ENCODE data around the gene DUSP19. TPM values are rescaled to one million over a fixed set of nuclear protein-coding genes. Genes with fewer than 3 reads are reported as not detected.
A peak's percentile ranks its signal among the peaks of the same experiment; 100 is the strongest.
"Not testable (repeated sequence)": the region's sequence is repeated elsewhere in the genome, so short reads cannot be mapped to it uniquely, and the experiment has no call there.

DUSP19 gene
- total RNA-seq, 1 donor from 2014 or later: 0.58 TPM

DNA sequence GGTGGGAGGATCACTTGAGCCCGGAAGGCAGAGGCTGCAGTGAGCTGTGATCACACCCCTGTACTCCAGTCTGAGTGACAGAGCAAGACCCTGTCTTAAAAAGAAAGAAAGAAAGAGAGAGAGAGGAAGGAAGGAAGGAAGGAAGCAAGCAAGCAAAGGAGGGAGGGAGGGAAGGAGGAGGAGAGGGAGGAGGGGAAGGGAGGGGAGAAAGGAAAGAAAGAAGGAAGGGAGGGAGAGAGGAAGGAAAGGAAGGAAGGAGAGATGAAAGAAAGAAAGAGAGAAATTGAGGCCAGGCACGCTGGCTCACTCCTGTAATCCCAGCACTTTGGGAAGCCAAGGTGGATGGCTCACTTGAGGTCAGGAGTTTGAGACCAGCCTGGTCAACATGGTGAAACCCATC is 37.9 kb upstream of the DUSP19 start:
- TF ChIP-seq CTCF (IDR thresholded peaks at IDR 0.05; ENCODE audit: insufficient read depth, low read length, poor library complexity, severe bottlenecking): no peak
- Histone ChIP-seq H3K4me3 (ENCODE audit: low read depth, low read length) (no peak overlapping the region), H3K27me3 (ENCODE audit: control insufficient read depth, insufficient read depth, low read length) (no peaks in the 10 kb centered on the region), H3K36me3 (ENCODE audit: control insufficient read depth, insufficient read depth, low read length) (no peaks in the 10 kb centered on the region)
- DNase-seq (ENCODE audit: low read depth): no peak

GRCh38 chr2:183043580-183043979 is 35.0 kb upstream of the DUSP19 start:
- not testable (repeated sequence) for H3K36me3 ChIP-seq (ENCODE audit: control insufficient read depth, insufficient read depth, low read length); DNase-seq (ENCODE audit: low read depth); H3K27me3 ChIP-seq (ENCODE audit: control insufficient read depth, insufficient read depth, low read length); H3K4me3 ChIP-seq (ENCODE audit: low read depth, low read length)

DNA sequence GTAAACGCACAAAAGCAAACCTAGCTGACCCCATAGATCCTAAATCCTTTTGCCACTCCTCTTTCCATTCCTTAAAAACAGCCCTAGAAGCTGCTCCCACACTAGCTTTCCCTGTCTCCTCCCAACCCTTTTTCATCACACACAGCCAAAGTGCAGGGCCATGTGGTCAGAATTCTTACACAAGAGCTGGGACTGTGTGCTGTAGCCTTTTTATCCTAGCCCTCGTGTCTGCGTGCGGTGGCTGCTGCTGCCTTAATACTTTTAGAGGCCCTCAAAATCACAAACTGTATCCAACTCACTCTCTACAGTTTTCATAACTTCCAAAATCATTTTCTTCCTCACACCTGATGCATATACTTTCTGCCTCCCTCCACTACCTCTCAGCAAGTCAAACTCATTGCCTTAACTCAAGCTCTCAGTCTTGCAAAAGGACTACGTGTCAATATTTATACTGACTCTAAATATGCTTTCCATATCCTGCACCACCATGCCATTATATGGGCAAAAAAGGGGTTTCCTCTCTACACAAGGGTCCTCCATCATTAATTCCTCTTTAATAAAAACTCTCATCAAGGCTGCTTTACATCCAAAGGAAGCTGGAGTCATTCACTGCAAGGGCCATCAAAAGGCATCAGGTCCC is 30.9 kb upstream of the DUSP19 start:
- DNase-seq (ENCODE audit: low read depth); H3K4me3 ChIP-seq (ENCODE audit: low read depth, low read length); H3K27me3 ChIP-seq (ENCODE audit: control insufficient read depth, insufficient read depth, low read length); H3K36me3 ChIP-seq (ENCODE audit: control insufficient read depth, insufficient read depth, low read length): not testable (repeated sequence)

DNA sequence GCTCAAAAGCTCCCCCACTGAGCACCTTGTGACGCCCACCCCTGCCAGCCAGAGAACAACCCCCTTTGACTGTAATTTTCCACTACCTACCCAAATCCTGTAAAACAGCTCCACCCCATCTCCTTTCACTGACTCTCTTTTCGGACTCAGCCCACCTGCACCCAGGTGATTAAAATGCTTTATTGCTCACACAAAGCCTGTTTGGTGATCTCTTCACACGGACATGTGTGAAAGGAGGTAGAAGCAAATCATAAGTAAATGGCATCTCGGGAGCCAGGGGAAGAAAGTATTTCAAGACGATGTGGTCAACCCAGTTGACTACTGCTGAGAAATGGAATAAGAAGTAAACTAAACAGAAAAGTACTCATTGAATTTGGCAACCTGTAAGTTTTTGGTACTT is 29.1 kb upstream of the DUSP19 start:
- no peak for TF ChIP-seq CTCF (IDR thresholded peaks at IDR 0.05; ENCODE audit: insufficient read depth, low read length, poor library complexity, severe bottlenecking)
- no peak for DNase-seq (ENCODE audit: low read depth)
- no peaks in the 10 kb centered on the region for H3K36me3 ChIP-seq (ENCODE audit: control insufficient read depth, insufficient read depth, low read length)
- H3K4me3 ChIP-seq (ENCODE audit: low read depth, low read length): no peak overlapping the region
- no peaks in the 10 kb centered on the region for H3K27me3 ChIP-seq (ENCODE audit: control insufficient read depth, insufficient read depth, low read length)

GRCh38 chr2:183057333-183057985 is 21.1 kb upstream of the DUSP19 start:
- no peak for DNase-seq (ENCODE audit: low read depth)
- Histone ChIP-seq H3K4me3 (ENCODE audit: low read depth, low read length) (no peak overlapping the region), H3K27me3 (ENCODE audit: control insufficient read depth, insufficient read depth, low read length) (no peaks in the 10 kb centered on the region), H3K36me3 (ENCODE audit: control insufficient read depth, insufficient read depth, low read length) (no peaks in the 10 kb centered on the region)
- TF ChIP-seq CTCF (IDR thresholded peaks at IDR 0.05; ENCODE audit: insufficient read depth, low read length, poor library complexity, severe bottlenecking): no peak

DNA sequence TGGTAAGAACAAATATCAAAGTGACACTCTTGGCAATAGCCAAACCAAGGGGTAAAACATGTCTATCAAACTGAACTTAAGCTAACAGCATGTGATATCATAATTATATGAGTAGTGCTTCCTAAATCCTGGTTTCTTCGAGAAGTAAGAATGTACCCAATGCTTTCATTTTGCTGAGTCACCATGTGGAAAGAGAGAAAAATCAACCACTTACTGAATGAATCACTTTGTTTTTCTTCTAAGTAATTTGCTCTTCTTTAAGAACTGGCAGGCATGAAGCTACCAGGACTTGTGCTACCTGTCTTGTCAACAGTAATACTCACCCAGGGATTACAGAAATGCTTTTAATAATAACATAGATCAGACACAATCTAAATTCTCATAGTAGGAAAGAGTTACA is 19.0 kb upstream of the DUSP19 start:
- no peak for TF ChIP-seq CTCF (IDR thresholded peaks at IDR 0.05; ENCODE audit: insufficient read depth, low read length, poor library complexity, severe bottlenecking)
- no peaks in the 10 kb centered on the region for H3K27me3 ChIP-seq (ENCODE audit: control insufficient read depth, insufficient read depth, low read length)
- no peak overlapping the region for H3K4me3 ChIP-seq (ENCODE audit: low read depth, low read length)
- DNase-seq (ENCODE audit: low read depth): peak; percentile 78
- H3K36me3 ChIP-seq (ENCODE audit: control insufficient read depth, insufficient read depth, low read length): no peaks in the 10 kb centered on the region

Data from kidney epithelial cell (primary cell).